ENCODE results near the gene H3-3A. TPM values are rescaled to one million over a fixed set of nuclear protein-coding genes. Genes with fewer than 3 reads are reported as not detected.

Gene H3-3A
- total RNA-seq, 1 experiment from 2014 or later: 1,129 TPM

- H3K18ac ChIP-seq (ENCODE audit: insufficient read length, low read depth, low read length): no peak overlapping the region
- no peak overlapping the region for H3K23ac ChIP-seq (ENCODE audit: insufficient read length, low read depth, low read length)
- no peaks in the 10 kb centered on the region; the same call in 1 of the 2 replicates for H3K27me3 Mint-ChIP-seq (ENCODE audit: low read depth)
- no CpG with 5 or more reads among the region's 6 CpGs for WGBS (ENCODE audit: extremely low coverage, insufficient read length, low lambda C conversion rate)
- no peaks in the 10 kb centered on the region for H3K27me3 ChIP-seq (ENCODE audit: insufficient read depth, low read length)
- DNase-seq: no peak
- H3K4me2 ChIP-seq (ENCODE audit: insufficient read depth, insufficient read length, low read length): no peak overlapping the region
- H3K23me2 ChIP-seq (ENCODE audit: insufficient read length, low read depth, low read length, poor library complexity, severe bottlenecking): no peaks in the 10 kb centered on the region
- no peak overlapping the region for H3K9ac ChIP-seq (ENCODE audit: extremely low read depth, insufficient read length, low read length)
- H4K20me1 ChIP-seq (ENCODE audit: control insufficient read depth, insufficient read depth, insufficient read length): no peaks in the 10 kb centered on the region
- H2BK20ac ChIP-seq (ENCODE audit: low read depth, low read length, poor library complexity, severe bottlenecking): no peak overlapping the region
- H3K56ac ChIP-seq (ENCODE audit: insufficient read length, low read depth, low read length): no peak overlapping the region
- H3K4me3 Mint-ChIP-seq: no peak overlapping the region
- H2BK12ac ChIP-seq (ENCODE audit: insufficient read length, low read depth, low read length): no peak overlapping the region
- H4K91ac ChIP-seq (ENCODE audit: insufficient read length, low read depth, low read length): no peak overlapping the region
- H3K36me3 Mint-ChIP-seq (ENCODE audit: insufficient read depth in 1 of 3, low read depth in 3 of 3): peaks cover 23 to 50% (median 39%) of the 10 kb centered on the region in 3 experiments
- H3K4me1 Mint-ChIP-seq: peaks cover 7 to 14% of the 10 kb centered on the region in 2 experiments
- TF ChIP-seq CTCF (conservative IDR thresholded peaks at IDR 0.05): no peak
- no peak overlapping the region for H2AK5ac ChIP-seq (ENCODE audit: insufficient read length, low read length)
- H3K9me3 Mint-ChIP-seq: no peaks in the 10 kb centered on the region
- no peak overlapping the region for H3K4ac ChIP-seq (ENCODE audit: low read depth, low read length)
- no peaks in the 10 kb centered on the region for H3K4me1 ChIP-seq (ENCODE audit: insufficient read depth, low read length)
- no peak overlapping the region for H2AFZ ChIP-seq (ENCODE audit: low read length)
- peaks cover 3% of the 10 kb centered on the region; the same call in 1 of the 2 replicates for H3K79me2 ChIP-seq (ENCODE audit: insufficient read depth, low read length)
- H2BK120ac ChIP-seq (ENCODE audit: low read depth, low read length, poor library complexity, severe bottlenecking): no peak overlapping the region
- H3K27ac Mint-ChIP-seq: peak overlapping the region in 1 of 3 experiments; percentile 84; a peak in 2 of 7 replicates
- H3T11ph ChIP-seq (ENCODE audit: low read length): no peak overlapping the region
- H3K14ac ChIP-seq (ENCODE audit: insufficient read depth, low read length): no peak overlapping the region
- H4K5ac ChIP-seq (ENCODE audit: insufficient read length, low read depth, low read length): no peak overlapping the region
- no peak overlapping the region for H4K8ac ChIP-seq (replicated peaks; ENCODE audit: insufficient read length, low read depth, low read length)
- peak overlapping the region; percentile 36 for H3K27ac ChIP-seq (ENCODE audit: insufficient read length, low read depth, low read length)
- H2BK5ac ChIP-seq (ENCODE audit: insufficient read length, low read length): no peak overlapping the region
- no peaks in the 10 kb centered on the region for H3K9me3 ChIP-seq (ENCODE audit: control insufficient read depth, low read depth, low read length)
- no peaks in the 10 kb centered on the region for H3K79me1 ChIP-seq (ENCODE audit: insufficient read depth, low read depth, low read length, poor library complexity, severe bottlenecking)
- H2BK15ac ChIP-seq (ENCODE audit: low read depth, low read length): no peak overlapping the region
These were observed 10.9 kb downstream of the H3-3A start for GRCh38 chr1:226073184-226073950.
